Astrocyte of the hippocampus (primary cell): ENCODE results near the gene FLNA.
"Not testable (repeated sequence)": the region's sequence is repeated elsewhere in the genome, so short reads cannot be mapped to it uniquely, and the experiment has no call there.

Experiments
- DNase-seq: peaks from one replicate; pipeline ENCODE4 v3.0.0; 2011; ENCODE audit warnings: low read depth, low spot score

FLNA gene, protein sequence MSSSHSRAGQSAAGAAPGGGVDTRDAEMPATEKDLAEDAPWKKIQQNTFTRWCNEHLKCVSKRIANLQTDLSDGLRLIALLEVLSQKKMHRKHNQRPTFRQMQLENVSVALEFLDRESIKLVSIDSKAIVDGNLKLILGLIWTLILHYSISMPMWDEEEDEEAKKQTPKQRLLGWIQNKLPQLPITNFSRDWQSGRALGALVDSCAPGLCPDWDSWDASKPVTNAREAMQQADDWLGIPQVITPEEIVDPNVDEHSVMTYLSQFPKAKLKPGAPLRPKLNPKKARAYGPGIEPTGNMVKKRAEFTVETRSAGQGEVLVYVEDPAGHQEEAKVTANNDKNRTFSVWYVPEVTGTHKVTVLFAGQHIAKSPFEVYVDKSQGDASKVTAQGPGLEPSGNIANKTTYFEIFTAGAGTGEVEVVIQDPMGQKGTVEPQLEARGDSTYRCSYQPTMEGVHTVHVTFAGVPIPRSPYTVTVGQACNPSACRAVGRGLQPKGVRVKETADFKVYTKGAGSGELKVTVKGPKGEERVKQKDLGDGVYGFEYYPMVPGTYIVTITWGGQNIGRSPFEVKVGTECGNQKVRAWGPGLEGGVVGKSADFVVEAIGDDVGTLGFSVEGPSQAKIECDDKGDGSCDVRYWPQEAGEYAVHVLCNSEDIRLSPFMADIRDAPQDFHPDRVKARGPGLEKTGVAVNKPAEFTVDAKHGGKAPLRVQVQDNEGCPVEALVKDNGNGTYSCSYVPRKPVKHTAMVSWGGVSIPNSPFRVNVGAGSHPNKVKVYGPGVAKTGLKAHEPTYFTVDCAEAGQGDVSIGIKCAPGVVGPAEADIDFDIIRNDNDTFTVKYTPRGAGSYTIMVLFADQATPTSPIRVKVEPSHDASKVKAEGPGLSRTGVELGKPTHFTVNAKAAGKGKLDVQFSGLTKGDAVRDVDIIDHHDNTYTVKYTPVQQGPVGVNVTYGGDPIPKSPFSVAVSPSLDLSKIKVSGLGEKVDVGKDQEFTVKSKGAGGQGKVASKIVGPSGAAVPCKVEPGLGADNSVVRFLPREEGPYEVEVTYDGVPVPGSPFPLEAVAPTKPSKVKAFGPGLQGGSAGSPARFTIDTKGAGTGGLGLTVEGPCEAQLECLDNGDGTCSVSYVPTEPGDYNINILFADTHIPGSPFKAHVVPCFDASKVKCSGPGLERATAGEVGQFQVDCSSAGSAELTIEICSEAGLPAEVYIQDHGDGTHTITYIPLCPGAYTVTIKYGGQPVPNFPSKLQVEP (N-terminal part only)

DNA sequence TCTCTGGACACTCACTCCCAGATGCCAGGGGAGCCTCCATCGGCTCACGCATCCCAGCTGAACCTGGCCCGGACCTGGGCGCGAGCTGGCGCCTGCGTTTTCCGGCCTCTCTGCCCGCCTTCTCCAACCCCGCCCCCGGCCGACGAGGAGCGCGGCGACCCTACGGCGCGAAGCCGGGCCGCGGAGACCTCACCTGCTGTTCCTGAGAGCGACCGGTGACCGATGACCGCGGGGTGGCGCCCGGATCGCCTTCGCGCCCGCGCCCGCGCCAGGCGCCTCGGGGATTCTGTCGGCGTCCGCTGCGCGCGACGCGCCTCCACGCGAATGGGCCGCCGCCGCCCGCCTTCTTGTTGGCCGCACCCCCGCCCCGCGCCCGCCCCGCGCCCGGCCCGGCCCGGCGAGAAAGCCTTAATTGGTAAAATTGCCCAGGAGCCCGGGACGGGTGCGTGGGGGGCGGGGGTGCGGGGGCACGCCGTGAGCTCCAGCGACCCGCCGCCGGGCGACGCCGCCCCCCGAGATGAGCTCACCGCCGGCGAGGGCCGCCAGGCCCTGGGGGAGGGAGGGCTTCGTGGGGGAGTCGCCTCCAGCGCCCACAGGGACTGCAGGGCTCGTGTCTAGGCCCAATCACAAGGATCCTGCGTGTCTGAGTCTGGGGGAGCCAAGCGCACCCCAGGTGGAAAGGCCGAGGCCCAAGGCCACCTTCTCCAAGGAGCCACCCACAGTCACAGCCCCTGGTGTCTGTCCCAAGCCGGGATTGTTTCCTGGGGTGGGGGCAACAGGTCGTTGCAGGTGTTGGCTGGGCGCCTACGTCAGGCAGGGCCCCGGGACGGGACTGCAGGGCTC is at the start of gene FLNA:
Gene FLNA, minus strand, starts transcription at position 322 of the 843 bp plus-strand sequence. CDS start 3,389 bp downstream, outside the sequence.
- peak; percentile 71 for DNase-seq

DNA sequence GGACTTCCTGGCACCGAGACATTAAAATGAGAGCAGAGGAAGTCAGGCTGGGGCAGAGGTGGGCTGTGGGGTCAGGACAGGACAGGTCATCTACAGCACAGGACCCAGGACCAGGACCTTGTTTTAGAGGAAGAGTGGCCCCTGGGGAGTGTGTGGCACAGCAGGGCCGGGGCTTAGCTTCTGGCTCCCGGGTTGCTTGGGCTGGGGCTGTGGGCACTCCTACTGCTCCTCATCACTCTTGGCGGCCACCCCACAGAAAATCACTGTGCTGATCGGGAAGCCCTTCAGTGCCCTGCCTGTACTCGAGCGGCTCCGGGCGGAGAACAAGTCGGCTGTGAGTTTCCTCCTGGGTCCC is 45.9 kb upstream of the FLNA start:
- DNase-seq: no peak

DNA sequence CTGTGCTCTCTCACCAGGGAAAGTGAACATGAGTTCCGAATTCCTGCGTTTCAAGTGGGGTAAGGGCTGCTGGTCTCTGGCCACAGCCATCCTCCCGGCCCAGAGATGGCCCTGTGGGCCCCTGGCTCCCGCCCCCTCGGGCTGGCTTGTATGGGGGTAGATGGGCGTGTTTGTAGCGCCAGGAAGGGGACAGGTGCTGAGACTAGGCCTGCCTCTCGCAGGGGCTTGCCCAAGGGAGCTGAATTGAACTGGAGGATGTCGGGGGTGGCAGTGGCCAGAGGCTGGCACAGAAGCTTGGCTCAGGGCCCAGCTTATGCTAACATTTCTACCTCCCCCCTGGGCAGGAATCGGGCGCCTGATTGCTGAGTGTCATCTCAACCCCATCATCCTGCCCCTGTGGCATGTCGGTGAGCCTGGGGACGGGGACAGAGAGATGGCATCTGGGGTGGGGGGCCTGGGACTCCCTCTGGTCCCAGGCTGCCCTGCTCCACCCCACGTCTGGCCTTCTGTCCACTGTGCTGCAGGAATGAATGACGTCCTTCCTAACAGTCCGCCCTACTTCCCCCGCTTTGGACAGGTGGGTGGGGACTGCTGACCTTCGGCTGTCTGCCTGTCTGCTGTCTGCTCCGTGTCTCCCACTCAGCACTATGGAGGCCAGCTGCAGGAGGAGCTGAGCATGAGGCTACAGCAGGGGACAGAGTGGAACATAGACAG is 45.4 kb upstream of the FLNA start:
- no peak for DNase-seq

DNA sequence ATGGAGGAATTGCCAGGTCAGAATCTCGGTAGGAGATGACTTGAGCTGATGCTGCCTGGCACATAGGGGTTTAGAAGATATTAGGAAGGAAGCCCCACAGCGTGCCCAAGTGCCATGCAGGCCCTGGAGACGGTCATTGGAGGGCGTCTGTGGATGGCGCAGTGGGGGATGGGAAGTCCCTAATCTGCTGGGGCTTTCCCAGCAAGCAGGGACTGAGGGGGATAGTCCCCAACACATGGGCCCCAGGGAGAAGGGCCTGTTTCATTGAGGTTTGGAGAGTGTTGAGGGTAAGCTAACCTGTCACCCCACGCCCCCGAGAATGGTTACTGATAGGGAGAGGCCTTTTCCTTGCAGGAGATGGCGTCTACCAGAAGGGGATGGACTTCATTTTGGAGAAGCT is 44.8 kb upstream of the FLNA start:
- DNase-seq: no peak

DNA sequence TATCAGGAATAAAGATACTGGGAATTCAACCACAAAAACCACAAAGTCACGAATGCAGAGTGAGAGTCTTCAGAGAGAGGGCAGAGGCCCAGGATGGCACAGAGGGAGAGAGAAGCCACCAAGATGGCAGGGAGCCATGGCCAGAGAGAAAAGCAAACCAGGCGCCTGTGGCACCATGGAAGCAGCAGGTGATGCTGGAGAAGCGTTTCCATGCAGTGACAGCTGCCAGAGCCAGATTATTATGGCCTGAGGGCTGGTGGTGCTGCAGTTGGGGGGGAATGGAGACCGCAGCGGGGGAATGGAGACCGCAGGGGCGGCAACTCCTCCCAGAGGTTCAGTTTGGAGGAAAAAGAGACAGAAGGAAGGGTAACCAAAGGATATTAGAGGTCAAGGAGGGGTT is 42.7 kb upstream of the FLNA start:
- DNase-seq: no peak

DNA sequence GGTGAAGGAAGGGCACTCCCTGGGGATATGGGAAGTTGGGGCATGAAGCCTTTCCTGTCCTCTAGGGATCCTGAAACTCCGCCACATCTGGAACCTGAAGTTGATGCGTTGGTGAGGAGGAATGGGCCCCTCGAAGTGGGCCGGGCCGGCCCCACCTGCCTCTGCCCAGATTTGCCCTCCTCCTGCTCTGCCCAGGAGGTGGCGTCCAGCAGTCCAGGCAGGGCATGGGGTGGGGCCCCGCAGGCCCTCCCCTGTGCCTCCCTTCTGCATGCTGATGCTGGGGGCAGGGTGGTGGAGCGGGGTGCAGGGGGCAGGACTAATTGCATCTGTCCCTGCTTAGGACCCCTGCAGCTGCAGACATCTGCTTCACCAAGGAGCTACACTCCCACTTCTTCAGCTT is 38.7 kb upstream of the FLNA start:
- no peak for DNase-seq

DNA sequence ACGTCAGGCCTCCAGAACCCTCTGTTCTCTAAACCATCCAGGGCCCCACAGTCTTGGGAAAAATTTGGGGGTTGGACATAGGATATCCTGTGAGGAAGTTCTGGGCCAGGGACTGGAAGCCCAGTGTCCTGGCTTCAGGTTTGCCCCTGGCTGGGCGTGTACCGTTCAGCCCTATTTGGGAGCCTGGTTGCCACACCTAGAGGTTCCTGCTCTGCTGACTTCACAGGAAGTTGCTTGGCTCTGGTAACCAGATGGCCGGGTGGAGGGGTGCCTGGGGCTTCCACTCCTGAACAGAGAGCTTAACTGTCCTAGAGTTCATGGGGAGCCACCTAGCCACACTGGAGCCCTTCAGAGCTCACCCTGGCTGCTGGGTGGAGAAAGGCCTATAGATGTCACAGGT is 38.0 kb upstream of the FLNA start:
- DNase-seq: no peak

DNA sequence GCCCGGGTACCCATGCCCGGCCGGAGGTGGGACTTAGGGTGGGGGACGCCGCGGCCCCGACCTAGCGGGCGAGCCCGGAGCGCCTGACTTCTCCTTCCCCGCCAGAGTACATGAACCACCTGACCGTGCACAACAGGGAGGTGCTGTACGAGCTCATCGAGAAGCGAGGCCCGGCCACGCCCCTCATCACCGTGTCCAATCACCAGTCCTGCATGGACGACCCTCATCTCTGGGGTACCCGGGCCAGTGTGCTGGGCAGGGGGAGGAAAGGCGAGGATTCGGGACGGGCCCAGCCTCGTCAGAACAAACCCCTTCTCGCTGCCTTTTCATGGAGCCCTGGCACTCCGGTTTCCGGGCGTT is 37.5 kb upstream of the FLNA start:
- peak; percentile 70 for DNase-seq

DNA sequence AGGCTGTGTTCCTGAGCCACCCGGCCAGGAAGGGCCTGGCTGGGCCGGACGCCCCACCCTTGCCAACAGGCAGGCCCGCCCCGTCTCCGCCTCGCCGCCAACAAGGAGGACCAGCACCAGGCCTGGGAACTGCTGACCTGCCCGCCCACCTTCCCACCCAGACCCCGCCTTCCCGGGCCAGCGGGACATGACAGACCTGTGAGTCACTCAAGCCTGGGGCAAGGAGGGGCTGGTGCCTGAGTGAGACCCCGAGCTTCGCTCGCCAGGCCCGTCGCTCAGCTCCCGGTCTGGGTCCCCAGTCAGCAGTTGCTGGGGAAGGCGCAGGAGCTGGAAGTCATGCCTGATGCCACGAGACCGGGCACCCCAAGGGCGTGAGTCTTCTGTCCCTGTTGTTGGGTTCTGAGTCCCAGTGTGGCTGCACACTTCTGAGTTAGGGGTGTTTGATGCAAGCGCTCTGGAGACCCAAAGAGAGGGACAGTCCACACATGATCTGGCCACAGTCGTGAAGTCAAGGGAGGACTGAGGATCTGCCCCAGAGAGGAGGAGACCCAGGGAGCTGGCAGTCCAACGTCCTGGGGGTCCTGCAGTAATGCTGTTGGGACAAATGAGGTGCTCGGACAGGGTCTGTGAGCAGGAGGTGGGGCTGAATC is 34.9 kb upstream of the FLNA start, which contains the start of gene DNASE1L1:
Gene DNASE1L1, minus strand, starts transcription at position 33 of the 650 bp plus-strand sequence. CDS start 3,686 bp downstream, outside the sequence.
- peak; percentile 95 for DNase-seq

DNA sequence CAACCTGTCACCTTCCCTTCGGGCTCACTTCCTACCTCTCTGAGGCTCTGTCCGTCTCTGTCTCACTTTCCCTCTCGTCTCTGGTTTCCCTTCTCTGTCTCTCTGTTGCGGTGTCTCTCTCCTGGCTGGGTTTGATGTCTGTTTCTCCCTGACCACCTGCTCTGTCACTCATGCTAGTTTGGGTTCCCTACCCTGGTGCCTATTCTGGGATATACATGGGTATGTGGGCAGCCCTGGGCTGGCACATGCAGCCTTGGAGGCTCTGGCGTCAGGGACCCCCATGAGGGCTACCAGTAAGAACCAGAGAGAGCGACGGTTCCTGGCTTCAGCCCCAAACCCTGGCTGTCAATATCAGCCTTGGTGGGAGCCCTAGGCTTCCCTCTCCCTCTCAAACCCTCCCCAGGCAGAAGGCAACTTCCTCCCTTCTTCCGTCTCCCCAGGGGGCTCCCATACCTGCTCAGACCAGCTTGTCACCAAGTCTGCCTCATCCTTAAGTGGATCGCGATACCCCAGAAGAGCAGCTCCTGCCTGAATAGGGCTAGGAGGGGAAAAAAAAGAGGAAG is 34.3 kb upstream of the FLNA start:
- no peak for DNase-seq

DNA sequence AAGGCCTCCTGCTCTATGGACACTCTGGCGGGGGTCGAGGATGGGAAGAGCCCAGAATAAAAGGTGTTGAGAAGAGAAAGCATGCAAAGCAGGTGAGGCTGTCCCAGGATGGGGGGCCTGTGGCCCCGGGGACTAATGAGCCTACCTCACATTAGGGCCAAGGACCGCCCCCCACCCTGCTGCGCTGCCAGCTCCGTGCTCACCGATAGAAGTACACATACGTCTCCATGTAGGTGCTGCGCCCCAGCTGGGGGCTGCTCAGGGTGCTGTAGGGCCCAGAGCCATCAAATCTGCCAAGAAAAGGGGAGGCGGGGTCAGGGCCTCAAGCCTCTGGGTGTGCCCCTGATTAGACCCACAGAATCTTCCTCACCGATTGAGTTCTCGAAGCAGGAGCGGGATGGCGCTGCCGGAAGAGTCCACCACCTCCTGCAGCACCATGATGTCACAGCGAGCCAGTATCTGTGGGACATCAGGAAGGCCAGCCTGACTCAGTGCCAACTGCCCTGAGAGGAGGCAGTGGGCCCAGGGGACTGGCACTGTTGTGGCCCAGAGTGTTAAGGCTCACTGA is 30.3 kb upstream of the FLNA start:
- no peak for DNase-seq

DNA sequence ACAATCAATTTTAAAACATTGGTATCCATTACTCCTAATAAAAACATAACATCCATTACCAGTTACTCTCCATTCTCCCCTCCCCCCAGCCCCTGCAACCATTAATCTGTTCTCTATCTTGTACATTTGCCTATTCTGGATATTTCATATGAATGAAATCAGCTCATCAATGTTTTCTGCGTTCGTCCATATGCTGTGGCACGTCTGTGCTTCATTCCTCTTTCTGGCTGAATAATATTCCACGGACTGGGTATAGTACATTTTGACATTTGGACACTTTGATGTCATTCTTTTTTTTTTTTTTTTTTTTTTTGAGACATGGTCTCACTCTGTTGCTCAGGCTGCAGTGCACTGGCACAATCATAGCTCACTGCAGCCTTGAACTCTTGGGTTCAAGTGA is 29.4 kb upstream of the FLNA start:
- no peak for DNase-seq

DNA sequence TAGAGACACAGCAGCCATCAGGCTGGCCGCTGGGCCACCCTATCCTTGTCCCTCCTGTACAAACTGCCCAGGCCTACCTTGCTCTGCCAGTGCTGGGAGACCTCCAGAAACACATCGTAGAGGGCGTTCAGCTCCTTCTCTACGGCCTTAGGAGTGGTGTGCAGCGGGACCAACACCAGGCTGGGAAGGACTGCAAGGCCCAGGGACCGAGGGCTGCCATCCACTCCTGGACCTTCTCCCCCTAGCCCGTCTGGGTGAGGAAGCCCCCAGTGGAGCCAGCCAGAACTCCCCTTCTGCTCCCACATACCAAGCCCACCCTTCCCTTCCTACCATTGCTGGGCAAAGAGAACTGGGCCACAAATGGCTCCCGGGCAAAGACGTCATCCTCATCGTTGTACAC is 28.8 kb upstream of the FLNA start:
- DNase-seq: no peak

DNA sequence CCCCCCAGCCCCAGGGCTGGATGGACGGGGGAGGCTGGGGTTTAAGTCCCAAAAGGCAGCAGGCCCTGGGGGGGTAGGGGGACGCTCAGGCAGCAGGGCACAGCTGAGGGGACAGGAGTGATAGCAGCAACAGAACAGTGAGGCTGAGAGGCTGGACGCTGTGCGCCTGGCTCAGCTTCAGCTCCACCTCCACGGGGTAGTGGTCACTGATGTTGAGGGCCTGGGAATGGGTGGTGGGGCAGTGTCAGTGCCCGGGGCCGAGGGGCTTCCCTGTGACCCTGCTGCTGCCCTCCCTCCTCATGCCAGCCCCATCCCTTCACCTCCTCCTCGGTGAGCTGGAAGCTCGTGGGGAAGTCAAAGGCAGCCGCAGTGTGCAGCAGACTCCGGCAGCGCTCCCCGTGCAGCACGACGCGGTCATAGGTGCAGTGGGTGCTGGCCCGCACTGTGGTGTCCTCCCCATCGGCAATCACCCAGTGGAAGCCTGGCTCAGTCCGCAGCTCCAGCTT is 28.2 kb upstream of the FLNA start:
- DNase-seq: no peak

DNA sequence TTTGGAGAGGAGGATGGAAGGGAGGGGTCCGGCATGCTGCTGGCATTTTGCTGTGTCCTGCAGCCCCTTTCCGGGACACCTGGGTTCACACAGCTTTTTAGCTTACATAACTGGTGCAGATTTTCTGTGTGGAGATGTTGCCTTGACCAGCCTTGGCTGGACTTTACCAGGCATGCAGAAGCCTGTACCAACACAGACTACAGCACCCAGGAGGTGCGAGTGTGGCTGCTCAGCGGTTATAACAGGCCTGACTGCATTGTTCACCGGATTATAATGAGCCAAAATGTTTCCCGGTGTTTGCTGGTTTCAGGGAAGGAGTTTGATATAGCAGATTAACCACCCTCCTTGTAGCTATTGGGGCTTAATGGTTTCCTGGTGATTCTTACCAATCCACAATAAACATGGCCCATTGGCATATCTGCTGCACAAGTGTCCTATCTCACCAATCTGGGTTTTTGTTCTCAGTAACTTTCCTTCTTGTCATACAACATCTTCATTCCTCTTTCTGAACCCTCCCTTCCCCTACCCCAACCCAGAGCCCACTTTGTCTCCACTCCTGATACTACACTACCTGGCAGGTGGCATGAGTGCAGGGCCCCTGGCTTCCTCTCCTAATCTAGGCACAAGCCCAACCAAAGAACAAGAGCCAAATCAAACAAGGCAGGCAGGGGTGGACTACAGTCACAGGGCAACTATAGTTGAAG is 27.6 kb upstream of the FLNA start:
- DNase-seq: no peak

DNA sequence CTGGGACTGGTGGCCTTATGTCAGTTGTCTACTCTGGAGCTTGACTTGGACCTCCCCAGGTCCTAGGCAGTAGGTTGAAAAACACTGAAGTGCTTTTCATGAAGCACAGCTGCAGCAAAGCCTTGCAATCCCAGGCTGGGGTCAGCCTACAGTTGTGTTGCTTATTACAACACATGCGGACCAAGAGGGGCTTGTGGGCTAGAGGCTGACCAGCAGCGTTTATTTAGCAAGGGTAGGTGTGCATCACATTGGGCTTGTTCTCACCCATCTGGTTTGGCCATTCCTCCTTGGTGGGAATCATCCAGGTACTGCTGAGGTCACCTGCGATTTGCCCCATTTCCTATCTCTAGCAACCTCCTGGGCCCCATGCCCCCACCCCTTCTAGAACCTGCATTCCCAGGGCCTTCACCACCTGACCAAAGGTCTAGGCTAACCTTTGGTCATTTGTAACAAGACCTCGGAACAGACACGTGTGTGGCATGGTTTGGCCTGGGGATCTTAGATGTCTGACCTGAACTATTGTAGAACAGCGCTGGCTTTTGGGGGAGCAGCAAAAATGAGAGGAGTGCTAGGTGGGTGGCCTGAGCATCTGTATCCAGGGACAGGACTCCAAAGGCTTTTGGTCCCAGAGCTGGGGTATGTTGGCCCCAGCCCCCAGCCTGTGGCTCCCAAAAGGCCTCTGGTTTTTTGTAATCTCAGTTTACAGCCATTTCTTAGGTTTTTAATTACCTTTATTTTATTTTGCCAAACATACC is 26.8 kb upstream of the FLNA start:
- DNase-seq: no peak

DNA sequence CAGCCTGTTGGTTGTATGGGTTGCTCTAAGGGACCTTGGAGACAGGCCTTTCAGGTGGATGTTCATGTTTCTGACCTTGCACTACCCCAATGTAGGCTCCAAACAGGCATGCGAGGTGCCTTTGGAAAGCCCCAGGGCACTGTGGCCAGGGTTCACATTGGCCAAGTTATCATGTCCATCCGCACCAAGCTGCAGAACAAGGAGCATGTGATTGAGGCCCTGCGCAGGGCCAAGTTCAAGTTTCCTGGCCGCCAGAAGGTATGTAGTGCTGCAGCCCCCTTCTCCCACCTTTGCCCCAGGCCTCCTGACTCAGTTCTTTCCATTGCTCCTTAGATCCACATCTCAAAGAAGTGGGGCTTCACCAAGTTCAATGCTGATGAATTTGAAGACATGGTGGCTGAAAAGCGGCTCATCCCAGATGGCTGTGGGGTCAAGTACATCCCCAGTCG is 26.0 kb upstream of the FLNA start:
- not testable (repeated sequence) for DNase-seq
